Stimulated activated CD4-positive, alpha-beta T cell treated with anti-CD3 and anti-CD28 coated beads, Interleukin-12 subunit alpha, Interleukin-12 subunit beta, amount 100 ng/mL, for 24 hours (primary cell): ENCODE data around the gene TUBA3E.
"Not testable (repeated sequence)": the region's sequence is repeated elsewhere in the genome, so short reads cannot be mapped to it uniquely, and the experiment has no call there.

Experiments
- DNase-seq, 2 experiments: peaks; one replicate each; pipeline ENCODE4 v3.0.0-alpha.2; 2020; ENCODE audit warnings: low read depth in 2 of 2

The TUBA3E gene

GRCh38 chr2:130198343-130198742, at the start of gene TUBA3E:
TUBA3E (minus strand) TSS chr2:130198439; CDS start chr2:130198360, 79 bp downstream.
- no peak for DNase-seq

- DNase-seq, result no peak
Observed at GRCh38 chr2:130246430-130246829, 48.2 kb upstream of the TUBA3E start.

GRCh38 chr2:130245976-130246375, 47.7 kb upstream of the TUBA3E start:
- no peak for DNase-seq

GRCh38 chr2:130243359-130243758, 45.1 kb upstream of the TUBA3E start:
- DNase-seq, result no peak

- DNase-seq, result no peak
Observed at GRCh38 chr2:130241041-130241707, 42.9 kb upstream of the TUBA3E start.

- not testable (repeated sequence) for DNase-seq
Observed at GRCh38 chr2:130239581-130239980, 41.3 kb upstream of the TUBA3E start.

- not testable (repeated sequence) for DNase-seq
Observed at GRCh38 chr2:130233066-130233465, 34.8 kb upstream of the TUBA3E start.

GRCh38 chr2:130231656-130232055, 33.4 kb upstream of the TUBA3E start:
- DNase-seq, result no peak

- DNase-seq, result not testable (repeated sequence)
Observed at GRCh38 chr2:130230907-130231306, 32.7 kb upstream of the TUBA3E start.

GRCh38 chr2:130230376-130230775, 32.1 kb upstream of the TUBA3E start:
- not testable (repeated sequence) for DNase-seq

- DNase-seq, result peak in 1 of 2 experiments; percentile 8
Observed at GRCh38 chr2:130229161-130229510, 30.9 kb upstream of the TUBA3E start.

- DNase-seq, result not testable (repeated sequence)
Observed at GRCh38 chr2:130228467-130229160, 30.4 kb upstream of the TUBA3E start.

- not testable (repeated sequence) for DNase-seq
Observed at GRCh38 chr2:130228005-130228404, 29.8 kb upstream of the TUBA3E start.

GRCh38 chr2:130222523-130222922, 24.3 kb upstream of the TUBA3E start:
- not testable (repeated sequence) for DNase-seq

GRCh38 chr2:130220505-130220904, 22.3 kb upstream of the TUBA3E start:
- DNase-seq, result not testable (repeated sequence)

- not testable (repeated sequence) for DNase-seq
Observed at GRCh38 chr2:130219147-130219546, 20.9 kb upstream of the TUBA3E start.

- DNase-seq, result not testable (repeated sequence)
Observed at GRCh38 chr2:130207051-130207450, 8.8 kb upstream of the TUBA3E start.

- not testable (repeated sequence) for DNase-seq
Observed at GRCh38 chr2:130203150-130203549, 4.9 kb upstream of the TUBA3E start.

- DNase-seq, result not testable (repeated sequence)
Observed at GRCh38 chr2:130202518-130202917, 4.3 kb upstream of the TUBA3E start.

- not testable (repeated sequence) for DNase-seq
Observed at GRCh38 chr2:130196052-130196451, 2.2 kb downstream of the TUBA3E start.

- not testable (repeated sequence) for DNase-seq
Observed at GRCh38 chr2:130195089-130195635, 3.1 kb downstream of the TUBA3E start.

GRCh38 chr2:130193824-130194223, 4.4 kb downstream of the TUBA3E start:
- not testable (repeated sequence) for DNase-seq

GRCh38 chr2:130192451-130192850, 5.8 kb downstream of the TUBA3E start:
- not testable (repeated sequence) for DNase-seq
